SKM-1 (cell line): ENCODE results near the gene CNN2.

Experiments
- DNase-seq: peaks from one replicate; lab custom pipeline; 2025; ENCODE audit not compliant: unreplicated experiment; lab: John Stamatoyannopoulos, UW

The CNN2 gene

GRCh38 chr19:1080360-1081161, 54.2 kb downstream of the CNN2 start:
- DNase-seq: no peak

- DNase-seq: no peak
These were observed 55.1 kb downstream of the CNN2 start for GRCh38 chr19:1081301-1082164.

GRCh38 chr19:1082165-1082927, 55.9 kb downstream of the CNN2 start:
- DNase-seq: no peak

- no peak for DNase-seq
These were observed 56.8 kb downstream of the CNN2 start for GRCh38 chr19:1082928-1083816.

GRCh38 chr19:1084024-1084868, 57.8 kb downstream of the CNN2 start:
- no peak for DNase-seq

- DNase-seq: no peak
These were observed 58.7 kb downstream of the CNN2 start for GRCh38 chr19:1085053-1085658.

- no peak for DNase-seq
These were observed 59.5 kb downstream of the CNN2 start for GRCh38 chr19:1085676-1086442.

- no peak for DNase-seq
These were observed 60.2 kb downstream of the CNN2 start for GRCh38 chr19:1086613-1087012.

- DNase-seq: peak; percentile 97
These were observed 61.5 kb downstream of the CNN2 start for GRCh38 chr19:1087813-1088415.

- no peak for DNase-seq
These were observed 62.1 kb downstream of the CNN2 start for GRCh38 chr19:1088416-1089010.
